Trophoblast cell (in vitro differentiated cells and primary cell): ENCODE results near the gene CHIC1.

ENCODE experiments used
- DNase-seq, 2 donors: peaks; one replicate each; pipeline ENCODE4 v3.0.0-alpha.2; 2016
- H2AFZ ChIP-seq: 2 replicates; pipeline ENCODE4 v1.6.1; 2013; ENCODE audit warnings: low read length, moderate library complexity, mild to moderate bottlenecking; ENCODE audit not compliant: insufficient read depth, poor library complexity
- H2AK5ac ChIP-seq: 2 replicates; pipeline ENCODE4 v1.6.1; 2013; ENCODE audit warnings: mild to moderate bottlenecking, low read length
- H2BK120ac ChIP-seq: 2 replicates; pipeline ENCODE4 v1.6.1; 2013; ENCODE audit warnings: low read length, mild to moderate bottlenecking, moderate library complexity; ENCODE audit not compliant: insufficient read depth, poor library complexity
- H2BK12ac ChIP-seq: 2 replicates; pipeline ENCODE4 v1.6.1; 2013; ENCODE audit warnings: mild to moderate bottlenecking, low read length, moderate library complexity
- H2BK5ac ChIP-seq: 2 replicates; pipeline ENCODE4 v1.6.1; 2013; ENCODE audit warnings: low read length, low read depth, moderate library complexity, mild to moderate bottlenecking; ENCODE audit not compliant: poor library complexity
- H3K14ac ChIP-seq: 2 replicates; pipeline ENCODE4 v1.6.1; 2013; ENCODE audit warnings: mild to moderate bottlenecking, low read length
- H3K18ac ChIP-seq: 2 replicates; pipeline ENCODE4 v1.6.1; 2013; ENCODE audit warnings: mild to moderate bottlenecking, low read length
- H3K23ac ChIP-seq: 2 replicates; pipeline ENCODE4 v1.6.1; 2013; ENCODE audit warnings: low read length
- H3K27ac ChIP-seq: 2 replicates; pipeline ENCODE4 v1.5.1; 2013; ENCODE audit warnings: low read depth, mild to moderate bottlenecking, inconsistent platforms, low read length, moderate library complexity
- H3K27me3 ChIP-seq: 2 replicates; pipeline ENCODE4 v1.6.1; 2013; ENCODE audit warnings: inconsistent platforms, mild to moderate bottlenecking, low read length, moderate library complexity; ENCODE audit not compliant: insufficient read depth
- H3K36me3 ChIP-seq, 2 experiments: 1 replicate in 1 of 2; 2 replicates in 1 of 2; pipeline ENCODE4 v1.6.1; 2013; ENCODE audit warnings: low read length in 2 of 2, mild to moderate bottlenecking in 2 of 2, moderate library complexity in 1 of 2; ENCODE audit not compliant: insufficient read depth in 2 of 2, control insufficient read depth in 1 of 2
- H3K4ac ChIP-seq: 2 replicates; pipeline ENCODE4 v1.6.1; 2013; ENCODE audit warnings: low read depth, mild to moderate bottlenecking, low read length, moderate library complexity
- H3K4me1 ChIP-seq, 2 experiments: 1 replicate in 1 of 2; 2 replicates in 1 of 2; pipeline ENCODE4 v1.6.1; 2013; ENCODE audit warnings: low read length in 2 of 2, mild to moderate bottlenecking in 2 of 2, moderate library complexity in 1 of 2; ENCODE audit not compliant: insufficient read depth in 2 of 2, control insufficient read depth in 1 of 2
- H3K4me2 ChIP-seq: 2 replicates; pipeline ENCODE4 v1.6.1; 2013; ENCODE audit warnings: inconsistent platforms, mild to moderate bottlenecking, low read length, moderate library complexity
- H3K4me3 ChIP-seq: 2 replicates; pipeline ENCODE4 v1.5.1; 2013; ENCODE audit warnings: mild to moderate bottlenecking, low read depth, low read length, inconsistent platforms
- H3K79me1 ChIP-seq: one replicate; pipeline ENCODE4 v1.6.1; 2013; ENCODE audit warnings: low read length
- H3K79me2 ChIP-seq: 2 replicates; pipeline ENCODE4 v1.6.1; 2013; ENCODE audit warnings: low read length, mild to moderate bottlenecking; ENCODE audit not compliant: control insufficient read depth, insufficient read depth, poor library complexity
- H3K9ac ChIP-seq: 2 replicates; pipeline ENCODE4 v1.6.1; 2013; ENCODE audit warnings: mild to moderate bottlenecking, low read length
- H3K9me3 ChIP-seq: 2 replicates; pipeline ENCODE4 v1.6.1; 2013; ENCODE audit warnings: low read depth, mild to moderate bottlenecking, control low read depth, inconsistent platforms, low read length; ENCODE audit not compliant: insufficient read depth
- H4K12ac ChIP-seq: 2 replicates; pipeline ENCODE4 v1.6.1; 2013; ENCODE audit warnings: low read depth, mild to moderate bottlenecking, low read length, moderate library complexity
- H4K8ac ChIP-seq: 2 replicates; pipeline ENCODE4 v1.6.1; 2013; ENCODE audit warnings: low read depth, mild to moderate bottlenecking, low read length, moderate library complexity
- H4K91ac ChIP-seq: one replicate; pipeline ENCODE4 v1.6.1; 2013; ENCODE audit warnings: low read depth, mild to moderate bottlenecking, low read length, moderate library complexity
- WGBS: extraction: QIAGEN DNeasy Blood & Tissue Kit; methylation state at CpG from one replicate; pipeline ENCODE4 v1.1.7; 2013; ENCODE audit warnings: missing lambda C conversion rate; ENCODE audit not compliant: insufficient read length, insufficient coverage; ENCODE audit errors: extremely low coverage; 5-methylcytosine and 5-hydroxymethylcytosine counted together

CHIC1 gene

GRCh38 chrX:73728602-73729001 lies 165.6 kb downstream of the CHIC1 start:
- no CpG with 5 or more reads among the region's 2 CpGs for WGBS
- Histone ChIP-seq H3K4me2 (no peak overlapping the region), H3K9ac (no peak overlapping the region), H3K79me2 (no peaks in the 10 kb centered on the region), H3K9me3 (no peaks in the 10 kb centered on the region), H3K4ac (no peak overlapping the region), H2BK120ac (no peak overlapping the region), H2BK12ac (no peak overlapping the region), H4K91ac (no peak overlapping the region), H2AK5ac (no peak overlapping the region), H4K8ac (no peak overlapping the region), H3K14ac (no peak overlapping the region), H3K27me3 (no peaks in the 10 kb centered on the region), H3K36me3 (no peaks in the 10 kb centered on the region), H3K18ac (no peak overlapping the region), H3K27ac (no peak overlapping the region), H3K79me1 (no peaks in the 10 kb centered on the region), H3K23ac (no peak overlapping the region), H2AFZ (no peak overlapping the region), H3K4me3 (no peak overlapping the region), H4K12ac (no peak overlapping the region), H3K4me1 (no peaks in the 10 kb centered on the region), H2BK5ac (no peak overlapping the region)
- DNase-seq: no peak
